Frontal cortex (tissue), 4 donors: ENCODE data around the gene BRINP3. TPM values are rescaled to one million over a fixed set of nuclear protein-coding genes. Genes with fewer than 3 reads are reported as not detected.
"Not testable (repeated sequence)": the region's sequence is repeated elsewhere in the genome, so short reads cannot be mapped to it uniquely, and the experiment has no call there.

Source experiments
- DNase-seq, 2 donors: peaks; one replicate each; pipeline ENCODE4 v3.0.0; 2012; ENCODE audit warnings: low spot score in 2 of 2
- FAIRE-seq: peaks from 2 replicates; lab custom pipeline; 2012; peaks lifted over from hg19 to GRCh38; lab: Jason Lieb, UNC
- total RNA-seq: library from RNA; depleted of rRNA; stranded (reverse); fragments of >200 nt; gene quantifications from one replicate; pipeline ENCODE4 v1.2.3, GENCODE V29; 2014
- donor health status: control.
- donor health status: control.
- donor health status: control.

BRINP3 gene
- 51.8 TPM for total RNA-seq

- FAIRE-seq: no peak
- no peak for DNase-seq
Observed at GRCh38 chr1:190477762-190478148, at the start of gene BRINP3. BRINP3 (minus strand) TSS chr1:190477864.

- DNase-seq (no peak), FAIRE-seq (no peak)
Observed at GRCh38 chr1:190511554-190511953, 33.9 kb upstream of the BRINP3 start.

GRCh38 chr1:190507357-190507756 is 29.7 kb upstream of the BRINP3 start:
- FAIRE-seq (no peak), DNase-seq (no peak)

DNA sequence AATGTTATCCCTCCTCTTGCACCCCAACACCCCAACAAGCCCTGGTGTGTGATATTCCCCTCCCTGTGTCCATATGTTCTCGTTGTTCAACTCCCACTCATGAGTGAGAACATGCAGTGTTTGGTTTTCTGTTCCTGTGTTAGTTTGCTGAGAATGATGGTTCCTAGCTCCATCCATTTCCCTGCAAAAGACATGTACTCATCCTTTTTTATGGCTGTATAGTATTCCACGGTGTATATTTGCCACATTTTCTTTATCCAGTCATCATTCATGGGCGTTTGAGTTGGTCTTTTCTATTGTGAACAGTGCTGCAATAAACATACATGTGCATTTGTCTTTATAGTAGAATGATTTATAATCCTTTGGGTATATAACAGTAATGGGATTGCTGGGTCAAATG is 26.9 kb upstream of the BRINP3 start:
- not testable (repeated sequence) for DNase-seq, FAIRE-seq

- no peak for FAIRE-seq
- DNase-seq: no peak
Observed at GRCh38 chr1:190497565-190497964, 19.9 kb upstream of the BRINP3 start.

GRCh38 chr1:190494451-190494850 is 16.8 kb upstream of the BRINP3 start:
- FAIRE-seq (no peak), DNase-seq (no peak)

DNA sequence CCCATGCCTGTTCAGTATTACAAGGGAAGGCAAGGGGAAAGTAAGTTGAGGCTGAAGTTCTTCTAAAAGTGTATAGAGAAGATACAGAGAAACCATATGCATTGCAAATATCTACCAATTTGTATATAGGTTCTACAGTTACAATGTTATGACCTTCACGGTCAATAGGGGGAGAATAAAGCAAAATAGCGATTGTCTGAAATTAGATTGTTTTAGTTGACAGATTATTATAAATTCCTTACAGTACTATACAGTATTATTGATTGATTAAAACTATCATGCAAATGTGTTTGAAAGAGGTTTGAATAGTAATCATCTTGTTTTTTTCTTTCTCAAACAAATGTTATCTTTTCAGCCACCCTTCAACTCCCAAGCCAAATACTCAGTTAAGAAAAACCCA is 13.7 kb upstream of the BRINP3 start:
- FAIRE-seq: no peak
- DNase-seq: no peak

DNA sequence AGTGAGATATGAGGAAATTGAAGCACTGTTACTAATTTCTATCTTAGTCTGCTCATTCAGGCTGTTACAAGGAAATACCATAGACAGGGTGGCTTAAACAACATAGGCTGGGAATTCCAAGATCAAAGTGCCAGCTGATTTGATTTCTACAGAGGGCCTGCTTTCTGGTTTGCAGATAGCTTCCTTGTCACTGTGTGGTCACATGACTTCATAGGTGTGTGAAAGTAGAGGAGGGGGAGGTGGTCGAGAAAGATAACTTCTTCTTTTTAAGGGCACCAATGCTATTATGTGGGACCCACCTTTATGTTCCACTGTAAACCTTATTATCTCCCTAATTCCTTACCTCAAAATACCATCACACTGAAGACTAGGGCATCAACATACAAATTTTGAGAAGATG is 6.4 kb upstream of the BRINP3 start:
- DNase-seq: no peak
- FAIRE-seq: no peak

- DNase-seq (no peak), FAIRE-seq (no peak)
Observed at GRCh38 chr1:190480231-190480630, 2.6 kb upstream of the BRINP3 start.

GRCh38 chr1:190479516-190479915 is 1.9 kb upstream of the BRINP3 start:
- no peak for FAIRE-seq
- DNase-seq: no peak

- DNase-seq: no peak
- FAIRE-seq: no peak
Observed at GRCh38 chr1:190479050-190479397, 1.4 kb upstream of the BRINP3 start.

GRCh38 chr1:190478149-190479049 is 735 bp upstream of the BRINP3 start:
- DNase-seq (no peak), FAIRE-seq (no peak)

- no peak for FAIRE-seq
- DNase-seq: no peak
Observed at GRCh38 chr1:190476806-190477205, 858 bp downstream of the BRINP3 start.

DNA sequence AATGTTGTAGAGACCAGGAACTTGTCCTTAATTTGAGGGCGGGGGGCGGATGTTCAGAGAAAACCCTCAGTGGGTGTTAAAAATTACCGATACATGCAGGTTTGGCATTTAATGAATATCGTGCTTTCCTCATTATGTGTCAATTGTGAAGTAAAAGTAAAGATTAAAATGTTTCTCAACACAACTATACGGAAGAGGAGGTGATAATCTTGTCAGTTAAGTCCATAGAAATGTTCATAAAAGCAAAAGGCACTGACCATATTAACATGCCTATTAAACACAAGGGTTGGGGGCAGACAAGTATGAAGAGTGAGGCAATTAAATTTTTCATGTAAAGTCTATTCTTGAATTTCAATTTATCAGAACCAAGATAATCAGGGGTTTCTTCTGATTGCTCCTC is 1.3 kb downstream of the BRINP3 start:
- FAIRE-seq: no peak
- no peak for DNase-seq

GRCh38 chr1:190475421-190476141 is 2.1 kb downstream of the BRINP3 start:
- FAIRE-seq: no peak

DNA sequence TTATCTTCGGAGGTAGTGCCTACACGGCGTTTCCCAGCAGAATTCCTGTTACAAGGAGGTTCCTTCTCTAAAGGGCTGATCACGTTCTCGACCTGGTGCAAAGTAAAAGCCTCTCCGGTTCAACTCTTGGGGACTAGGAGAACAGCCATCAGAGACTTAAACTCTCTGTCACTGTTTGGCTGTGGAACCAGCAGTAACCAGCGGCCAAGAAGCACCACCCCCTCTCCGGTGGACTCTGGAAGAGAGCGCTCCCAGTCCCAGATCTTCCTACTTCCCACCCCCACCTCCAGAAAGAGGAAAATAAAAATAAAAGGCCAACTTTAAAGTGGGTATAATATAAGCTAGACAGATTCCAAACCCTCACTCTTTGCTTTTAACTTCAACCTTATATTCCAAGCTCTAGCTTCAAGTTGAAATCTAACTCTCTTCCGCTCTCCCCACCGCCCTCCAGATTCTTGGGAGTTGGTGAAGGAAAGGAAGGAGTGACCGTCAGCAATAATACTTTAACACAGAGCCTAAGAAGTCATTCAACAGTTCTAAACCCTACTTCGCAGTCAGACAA is 2.9 kb downstream of the BRINP3 start:
- FAIRE-seq: no peak
- DNase-seq: no peak

More at GRCh38 chr1:190475421-190476141, 2.1 kb downstream of the BRINP3 start:
- no peak for DNase-seq

DNA sequence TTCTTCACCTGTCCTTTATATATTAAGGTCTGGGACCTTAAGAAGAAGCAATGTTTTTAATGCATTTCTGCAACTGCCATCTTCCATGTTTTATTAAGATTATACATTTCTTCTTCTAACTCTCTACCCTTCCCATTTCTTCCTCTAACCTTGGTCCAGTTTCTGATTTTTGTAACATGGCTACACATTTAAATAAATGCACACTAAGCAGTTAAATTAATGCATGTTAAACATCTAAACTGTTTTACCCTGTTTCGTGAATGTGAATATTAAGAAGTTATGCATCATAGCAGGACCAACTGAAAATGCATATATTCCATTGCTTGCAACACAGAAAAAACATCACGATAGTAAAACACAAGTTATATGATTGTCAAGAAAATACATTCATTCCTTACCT is 3.7 kb downstream of the BRINP3 start:
- FAIRE-seq: no peak
- no peak for DNase-seq

- FAIRE-seq (no peak), DNase-seq (no peak)
Observed at GRCh38 chr1:190472494-190472893, 5.2 kb downstream of the BRINP3 start.

DNA sequence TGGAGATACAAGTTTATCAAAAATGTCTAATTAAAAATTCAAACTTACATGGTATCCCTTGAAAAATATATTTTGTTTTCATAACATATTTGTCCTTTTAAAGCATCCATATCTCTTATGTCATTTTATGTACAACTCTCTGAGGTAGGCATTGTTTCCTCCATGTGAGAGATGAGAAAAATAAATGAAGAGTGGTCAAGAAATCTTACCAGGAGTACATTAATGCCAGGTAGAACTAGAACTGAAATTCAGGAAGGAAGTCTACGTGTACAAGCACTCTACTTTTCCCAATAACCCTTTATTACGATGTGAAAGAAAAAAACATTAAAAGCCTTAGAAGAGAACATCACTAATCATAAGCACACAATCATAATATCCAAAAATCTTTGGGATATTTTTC is 5.6 kb downstream of the BRINP3 start:
- FAIRE-seq: no peak
- DNase-seq: no peak

DNA sequence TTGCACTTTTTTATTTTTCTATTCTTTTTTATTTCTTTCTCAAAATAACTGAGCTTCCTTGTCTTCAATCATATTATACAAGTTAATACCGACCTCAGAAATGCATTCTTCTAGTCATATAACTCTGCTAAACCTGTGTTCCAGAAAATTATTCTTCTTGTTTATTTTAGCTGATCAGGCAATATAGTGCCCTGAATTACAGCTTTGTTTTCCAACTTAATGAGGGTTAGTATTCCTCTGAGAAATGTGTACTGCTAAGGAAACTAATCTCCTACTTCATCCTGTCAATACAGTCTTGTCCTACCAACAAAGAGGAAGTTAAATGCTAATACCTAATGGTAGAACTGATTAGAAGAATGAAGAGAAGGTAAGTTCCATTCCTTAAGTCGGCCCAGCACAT is 13.0 kb downstream of the BRINP3 start:
- DNase-seq (no peak), FAIRE-seq (no peak)

DNA sequence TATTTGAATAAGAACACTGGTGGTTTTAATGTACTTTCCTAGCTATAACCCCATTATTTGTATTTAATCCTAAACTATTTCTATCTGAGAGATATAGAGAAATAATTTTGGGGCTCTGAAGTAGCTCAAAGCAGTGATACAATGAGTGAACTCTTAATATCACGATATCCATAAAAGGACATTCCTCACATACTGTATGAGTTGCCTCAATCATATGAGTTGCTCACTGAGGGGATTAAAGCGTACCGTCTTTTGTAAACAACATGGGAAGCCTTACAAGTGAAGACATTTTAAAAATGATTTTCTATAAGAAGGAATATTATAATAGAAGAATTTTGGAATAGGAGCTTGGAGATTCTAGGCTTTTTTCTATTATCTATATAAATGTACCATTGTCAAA is 21.5 kb downstream of the BRINP3 start:
- DNase-seq: no peak
- FAIRE-seq: no peak
